Stimulated activated effector memory CD8-positive, alpha-beta T cell treated with anti-CD3 and anti-CD28 coated beads, Interleukin-12 subunit alpha, Interleukin-12 subunit beta, amount 100 ng/mL, for 72 hours (primary cell): ENCODE results near the gene G6PC1.
"Not testable (repeated sequence)": the region's sequence is repeated elsewhere in the genome, so short reads cannot be mapped to it uniquely, and the experiment has no call there.

Source experiments
- ATAC-seq: fragments of 150-1000 bp; cut with Tn5 transposase; 2 replicates; pipeline ENCODE4 v1.10.0; 2021
- DNase-seq, 2 donors: peaks; one replicate each; pipeline ENCODE4 v3.0.0; 2021 to 2022; ENCODE audit warnings: low spot score in 2 of 2
- H3K27ac Mint-ChIP-seq: one replicate; pipeline ENCODE4 v1.8.0; 2022; ENCODE audit warnings: mild to moderate bottlenecking, mixed read lengths
- H3K36me3 Mint-ChIP-seq: one replicate; pipeline ENCODE4 v1.8.0; 2022; ENCODE audit warnings: mild to moderate bottlenecking, mixed read lengths
- H3K4me1 Mint-ChIP-seq: one replicate; pipeline ENCODE4 v1.8.0; 2022; ENCODE audit warnings: mixed read lengths
- H3K4me3 Mint-ChIP-seq: one replicate; pipeline ENCODE4 v1.8.0; 2022; ENCODE audit warnings: mild to moderate bottlenecking, mixed read lengths
- H3K9me3 Mint-ChIP-seq: one replicate; pipeline ENCODE4 v1.8.0; 2022; ENCODE audit warnings: mixed read lengths

The G6PC1 gene

DNA sequence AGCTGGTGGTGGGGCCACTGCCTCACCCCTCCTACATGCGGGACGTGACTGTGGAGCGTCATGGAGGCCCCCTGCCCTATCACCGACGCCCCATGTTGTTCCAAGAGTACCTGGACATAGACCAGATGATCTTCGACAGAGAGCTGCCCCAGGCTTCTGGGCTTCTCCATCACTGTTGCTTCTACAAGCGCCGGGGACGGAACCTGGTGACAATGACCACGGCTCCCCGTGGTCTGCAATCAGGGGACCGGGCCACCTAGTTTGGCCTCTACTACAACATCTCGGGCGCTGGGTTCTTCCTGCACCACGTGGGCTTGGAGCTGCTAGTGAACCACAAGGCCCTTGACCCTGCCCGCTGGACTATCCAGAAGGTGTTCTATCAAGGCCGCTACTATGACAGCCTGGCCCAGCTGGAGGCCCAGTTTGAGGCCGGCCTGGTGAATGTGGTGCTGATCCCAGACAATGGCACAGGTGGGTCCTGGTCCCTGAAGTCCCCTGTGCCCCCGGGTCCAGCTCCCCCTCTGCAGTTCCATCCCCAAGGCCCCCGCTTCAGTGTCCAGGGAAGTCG is 32.8 kb upstream of the G6PC1 start:
- not testable (repeated sequence) for DNase-seq, H3K4me1 Mint-ChIP-seq, H3K36me3 Mint-ChIP-seq, ATAC-seq, H3K27ac Mint-ChIP-seq, H3K4me3 Mint-ChIP-seq, H3K9me3 Mint-ChIP-seq

GRCh38 chr17:42868338-42868737 is 32.3 kb upstream of the G6PC1 start:
- Mint-ChIP-seq H3K4me3 (no peak overlapping the region), H3K27ac (no peak overlapping the region)

GRCh38 chr17:42871647-42872046 is 29.0 kb upstream of the G6PC1 start:
- ATAC-seq, result no peak
- Mint-ChIP-seq H3K36me3 (no peaks in the 10 kb centered on the region), H3K4me1 (no peaks in the 10 kb centered on the region), H3K4me3 (no peak overlapping the region), H3K9me3 (no peaks in the 10 kb centered on the region), H3K27ac (no peak overlapping the region)
- no peak for DNase-seq

More at GRCh38 chr17:42868338-42868737, 32.3 kb upstream of the G6PC1 start:
- Mint-ChIP-seq H3K36me3 (no peaks in the 10 kb centered on the region), H3K9me3 (no peaks in the 10 kb centered on the region), H3K4me1 (no peaks in the 10 kb centered on the region)
- ATAC-seq (no peak), DNase-seq (no peak)

DNA sequence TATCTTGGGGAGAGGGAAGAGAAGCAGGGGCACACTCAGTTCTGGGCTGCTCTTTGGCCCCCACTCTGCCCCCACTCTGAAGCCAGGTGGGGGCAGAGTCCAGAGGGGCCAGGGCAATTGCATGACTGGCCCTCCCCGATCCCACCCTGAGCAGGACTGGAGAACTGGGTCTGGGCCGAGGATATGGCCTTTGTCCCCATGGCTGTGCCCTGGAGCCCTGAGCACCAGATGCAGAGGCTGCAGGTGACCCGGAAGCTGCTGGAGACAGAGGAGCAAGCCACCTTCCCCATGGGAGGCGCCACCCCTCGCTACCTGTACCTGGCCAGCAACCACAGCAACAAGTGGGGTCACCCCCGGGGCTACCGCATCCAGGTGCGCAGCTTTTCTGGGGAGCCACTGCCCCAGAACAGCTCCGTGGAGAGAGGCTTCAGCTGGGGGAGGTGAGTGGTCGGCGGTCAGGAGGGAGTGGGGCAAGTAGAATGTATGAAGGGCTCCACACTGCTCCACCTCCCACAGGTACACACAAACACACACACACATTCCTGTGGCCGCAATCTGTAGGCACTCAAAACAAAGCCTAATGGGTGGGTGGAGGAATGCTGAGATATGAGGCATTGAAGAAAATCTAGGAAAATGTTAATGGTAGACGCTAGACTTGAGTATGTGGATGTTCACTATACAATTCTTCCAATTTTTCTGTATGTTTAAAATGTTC is 28.2 kb upstream of the G6PC1 start:
- no peak for ATAC-seq
- H3K9me3 Mint-ChIP-seq, result no peaks in the 10 kb centered on the region

DNA sequence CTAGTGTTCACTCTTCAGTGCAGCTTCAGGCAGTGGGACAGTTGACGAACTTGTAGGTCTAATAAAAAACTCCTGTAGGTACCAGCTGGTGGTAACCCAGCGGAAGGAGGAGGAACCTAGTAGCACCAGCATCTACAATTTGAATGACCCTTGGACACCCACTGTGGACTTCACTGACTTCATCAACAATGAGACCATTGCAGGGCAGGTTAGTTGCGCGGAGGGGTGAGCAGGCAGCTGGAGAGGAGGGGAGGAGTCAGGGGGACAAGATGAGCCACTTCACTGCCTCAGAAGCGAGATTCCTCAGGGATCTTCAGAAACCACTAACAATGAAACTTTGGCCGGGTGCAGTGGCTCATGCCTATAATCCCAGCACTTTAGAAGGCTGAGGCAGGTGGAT is 27.3 kb upstream of the G6PC1 start:
- DNase-seq (no peak), ATAC-seq (no peak)
- Mint-ChIP-seq H3K4me1 (no peaks in the 10 kb centered on the region), H3K4me3 (no peak overlapping the region), H3K9me3 (no peaks in the 10 kb centered on the region), H3K36me3 (no peaks in the 10 kb centered on the region), H3K27ac (no peak overlapping the region)

More for the DNA sequence above, 28.2 kb upstream of the G6PC1 start:
- Mint-ChIP-seq H3K4me3 (no peak overlapping the region), H3K27ac (no peak overlapping the region), H3K4me1 (no peaks in the 10 kb centered on the region), H3K36me3 (no peaks in the 10 kb centered on the region)
- no peak for DNase-seq

DNA sequence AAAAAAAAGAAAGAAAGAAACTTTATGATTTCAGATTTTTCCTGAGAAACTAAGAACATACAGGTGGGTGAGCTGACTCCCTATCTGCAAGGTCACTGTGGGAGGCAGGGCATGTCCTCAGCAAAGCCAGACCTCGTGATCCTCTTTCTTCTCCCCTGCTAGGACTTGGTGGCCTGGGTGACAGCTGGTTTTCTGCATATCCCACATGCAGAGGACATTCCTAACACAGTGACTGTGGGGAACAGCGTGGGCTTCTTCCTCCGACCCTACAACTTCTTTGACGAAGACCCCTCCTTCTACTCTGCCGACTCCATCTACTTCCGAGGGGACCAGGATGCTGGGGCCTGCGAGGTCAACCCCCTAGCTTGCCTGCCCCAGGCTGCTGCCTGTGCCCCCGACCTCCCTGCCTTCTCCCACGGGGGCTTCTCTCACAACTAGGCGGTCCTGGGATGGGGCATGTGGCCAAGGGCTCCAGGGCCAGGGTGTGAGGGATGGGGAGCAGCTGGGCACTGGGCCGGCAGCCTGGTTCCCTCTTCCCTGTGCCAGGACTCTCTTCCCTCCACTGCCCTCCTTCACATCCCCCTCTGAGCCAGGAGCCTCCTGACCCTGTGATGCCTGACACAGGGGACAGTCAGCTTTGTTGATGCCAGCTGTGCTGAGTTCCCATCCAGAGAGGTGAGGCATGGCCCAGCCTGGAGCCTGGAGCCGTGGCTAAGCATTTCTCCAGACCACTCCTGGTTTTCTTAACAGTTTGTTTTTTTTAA is 26.5 kb upstream of the G6PC1 start:
- not testable (repeated sequence) for H3K4me1 Mint-ChIP-seq, H3K4me3 Mint-ChIP-seq, H3K27ac Mint-ChIP-seq, H3K9me3 Mint-ChIP-seq, DNase-seq, H3K36me3 Mint-ChIP-seq, ATAC-seq

- ATAC-seq, result no peak
- Mint-ChIP-seq H3K27ac (no peak overlapping the region), H3K4me1 (no peaks in the 10 kb centered on the region), H3K9me3 (no peaks in the 10 kb centered on the region), H3K4me3 (no peak overlapping the region), H3K36me3 (no peaks in the 10 kb centered on the region)
- DNase-seq, result no peak
These were observed 23.6 kb upstream of the G6PC1 start for GRCh38 chr17:42877037-42877436.

DNA sequence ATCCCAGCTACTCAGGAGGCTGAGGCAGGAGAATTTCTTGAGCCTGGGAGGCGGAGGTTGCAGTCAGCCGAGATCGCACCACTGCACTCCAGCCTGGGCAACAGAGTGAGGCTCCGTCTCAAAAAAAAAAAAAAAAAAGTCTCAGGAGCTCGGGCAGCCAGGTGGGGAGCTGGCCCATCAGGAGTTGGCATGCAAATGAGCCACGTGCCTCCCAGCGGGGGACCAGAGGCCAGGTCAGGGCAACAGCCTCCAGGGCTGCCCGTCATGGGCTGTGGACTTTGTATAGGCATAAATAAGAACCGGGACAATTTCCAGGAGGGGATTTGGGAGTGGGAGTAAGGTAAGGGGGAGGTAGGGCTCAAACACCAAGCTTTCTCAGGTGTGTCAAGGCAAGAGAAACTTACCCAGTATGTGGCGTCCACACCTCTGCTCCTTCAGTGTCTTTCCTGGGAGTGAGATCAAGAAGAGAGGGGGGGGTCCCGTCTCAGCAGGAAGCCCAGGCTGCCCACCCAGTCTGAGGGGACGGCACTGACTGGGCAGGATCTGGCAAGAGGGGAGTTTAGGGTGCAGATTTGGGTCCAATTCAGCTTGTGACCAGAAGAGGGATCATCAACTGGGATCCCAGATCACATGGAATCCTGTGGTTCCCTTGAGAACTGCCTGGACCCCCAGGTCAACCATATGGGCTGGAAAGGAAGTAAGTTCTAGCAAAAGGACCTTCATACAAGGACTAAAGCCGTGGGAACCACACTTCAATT is 22.3 kb upstream of the G6PC1 start:
- no peaks in the 10 kb centered on the region for H3K4me1 Mint-ChIP-seq

DNA sequence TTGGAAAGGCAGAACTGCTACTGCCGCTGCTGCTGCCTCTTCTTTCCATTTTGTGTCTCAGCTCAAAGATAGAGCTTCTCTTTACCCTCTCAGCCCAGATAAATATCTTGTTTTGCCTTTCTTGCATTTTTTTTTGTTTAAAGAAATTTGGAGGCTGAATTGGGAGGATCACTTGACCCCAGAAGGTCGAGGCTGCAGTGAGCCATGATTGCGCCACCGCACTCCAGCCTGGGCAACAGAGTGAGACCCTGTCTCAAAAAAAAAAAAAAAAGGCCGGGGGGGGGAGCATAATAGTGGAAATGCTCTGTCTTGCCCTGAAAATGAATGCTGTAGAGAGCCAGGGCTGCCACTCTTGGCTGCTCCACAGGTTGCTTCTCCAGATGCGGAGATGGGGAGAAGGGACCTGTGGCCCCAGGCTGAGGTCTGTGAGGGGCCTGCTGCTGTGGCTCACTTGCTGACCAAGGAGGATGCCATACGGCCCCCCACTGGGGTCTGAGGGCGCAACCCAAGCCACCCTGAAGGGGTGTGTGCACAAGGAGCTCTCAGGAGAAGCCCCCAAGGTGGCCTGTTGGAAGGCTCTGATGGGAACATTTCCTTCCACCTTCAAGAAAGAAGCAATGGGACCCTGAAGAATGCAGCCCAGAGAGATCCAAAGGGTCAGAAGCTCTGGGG is 21.5 kb upstream of the G6PC1 start:
- H3K4me1 Mint-ChIP-seq, result no peaks in the 10 kb centered on the region
- H3K4me3 Mint-ChIP-seq, result no peak overlapping the region
- no peaks in the 10 kb centered on the region for H3K36me3 Mint-ChIP-seq
- no peak for DNase-seq
- H3K27ac Mint-ChIP-seq, result no peak overlapping the region
- H3K9me3 Mint-ChIP-seq, result no peaks in the 10 kb centered on the region
- ATAC-seq, result no peak

More for the DNA sequence above, 22.3 kb upstream of the G6PC1 start:
- no peaks in the 10 kb centered on the region for H3K36me3 Mint-ChIP-seq
- H3K27ac Mint-ChIP-seq, result peak overlapping the region; percentile 29
- ATAC-seq, result no peak
- no peak overlapping the region for H3K4me3 Mint-ChIP-seq
- H3K9me3 Mint-ChIP-seq, result no peaks in the 10 kb centered on the region
- DNase-seq, result no peak

- Mint-ChIP-seq H3K36me3 (no peaks in the 10 kb centered on the region), H3K4me1 (no peaks in the 10 kb centered on the region), H3K4me3 (no peak overlapping the region), H3K27ac (no peak overlapping the region), H3K9me3 (no peaks in the 10 kb centered on the region)
- DNase-seq, result no peak
- no peak for ATAC-seq
These were observed 21.0 kb upstream of the G6PC1 start for GRCh38 chr17:42879596-42879985.

GRCh38 chr17:42880776-42881310 is 19.8 kb upstream of the G6PC1 start:
- DNase-seq, result no peak
- no peaks in the 10 kb centered on the region for H3K36me3 Mint-ChIP-seq
- no peak overlapping the region for H3K27ac Mint-ChIP-seq
- no peaks in the 10 kb centered on the region for H3K4me1 Mint-ChIP-seq
- no peak overlapping the region for H3K4me3 Mint-ChIP-seq
- ATAC-seq, result no peak
- H3K9me3 Mint-ChIP-seq, result no peaks in the 10 kb centered on the region

- not testable (repeated sequence) for H3K9me3 Mint-ChIP-seq, DNase-seq, H3K36me3 Mint-ChIP-seq, H3K4me3 Mint-ChIP-seq, H3K27ac Mint-ChIP-seq, ATAC-seq, H3K4me1 Mint-ChIP-seq
These were observed 18.9 kb upstream of the G6PC1 start for GRCh38 chr17:42881706-42882105.

DNA sequence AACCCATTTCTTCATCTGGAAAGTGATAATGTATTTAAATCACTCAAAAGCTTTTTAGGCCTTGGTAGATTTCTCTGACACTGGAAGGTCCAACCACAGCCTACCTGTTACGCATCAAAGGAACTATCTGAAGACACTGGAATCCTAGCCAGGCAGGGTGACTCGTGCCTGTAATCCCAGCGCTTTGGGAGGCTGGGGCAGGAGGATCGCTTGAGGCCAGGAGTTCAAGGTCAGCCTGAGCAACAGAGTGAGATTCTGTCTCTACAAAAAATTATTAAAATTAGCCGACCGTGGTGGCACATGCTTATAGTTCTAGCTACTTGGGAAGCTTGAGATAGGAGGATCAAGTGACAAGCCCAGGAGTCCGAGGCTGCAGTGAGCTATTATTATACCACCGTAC is 18.4 kb upstream of the G6PC1 start:
- Mint-ChIP-seq H3K36me3 (no peaks in the 10 kb centered on the region), H3K4me1 (no peaks in the 10 kb centered on the region), H3K4me3 (no peak overlapping the region), H3K9me3 (no peaks in the 10 kb centered on the region), H3K27ac (no peak overlapping the region)
- no peak for DNase-seq
- no peak for ATAC-seq

DNA sequence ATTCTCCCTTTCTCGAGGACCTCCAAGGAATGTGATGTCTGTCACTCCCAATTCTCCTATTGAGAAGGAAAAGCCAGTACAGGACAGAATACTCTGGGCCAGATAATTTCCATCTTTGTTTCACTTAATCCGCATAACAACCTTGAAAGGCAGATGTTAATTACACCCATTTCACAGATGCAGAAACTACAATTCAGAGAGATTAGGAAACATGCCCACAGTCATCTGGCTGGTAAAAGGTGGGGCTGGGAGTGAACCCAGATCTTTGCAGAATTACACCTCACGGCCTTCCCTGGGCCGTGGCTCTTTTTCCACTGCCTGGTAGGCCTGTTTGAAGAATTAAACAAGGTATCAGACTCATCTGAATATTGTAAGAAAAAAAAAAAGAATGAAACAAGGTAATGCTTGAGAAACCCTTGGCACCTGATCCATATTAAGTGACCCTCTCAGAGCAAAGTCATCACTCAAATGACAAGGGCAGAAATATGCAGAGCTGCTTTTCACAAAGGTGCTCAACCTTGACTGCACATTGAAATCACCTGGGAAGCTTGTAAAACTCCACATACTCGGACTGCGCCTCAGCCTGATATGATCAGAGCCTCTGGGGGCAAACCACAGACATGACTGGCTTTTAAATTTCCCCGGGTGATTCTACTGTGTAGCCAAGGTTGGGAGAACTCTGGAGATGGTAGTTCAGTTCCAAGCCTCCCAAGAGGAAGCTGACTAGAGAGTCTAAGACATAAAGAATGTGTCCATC is 16.6 kb upstream of the G6PC1 start:
- DNase-seq (no peak), ATAC-seq (no peak)
- H3K4me3 Mint-ChIP-seq, result no peak overlapping the region
- no peak overlapping the region for H3K27ac Mint-ChIP-seq
- H3K36me3 Mint-ChIP-seq, result no peaks in the 10 kb centered on the region
- no peaks in the 10 kb centered on the region for H3K4me1 Mint-ChIP-seq
- H3K9me3 Mint-ChIP-seq, result no peaks in the 10 kb centered on the region
